A549 (cell line): ENCODE data around the gene ZNF358. TPM values are rescaled to one million over a fixed set of nuclear protein-coding genes. Genes with fewer than 3 reads are reported as not detected.
A peak's percentile ranks its signal among the peaks of the same experiment; 100 is the strongest.

ENCODE experiments used
- ATAC-seq, 2 experiments: fragments of 200-7000 bp in 1 of 2; fragments of >200 bp in 1 of 2; cut with Nextera tagmentation in 1 of 2; cut with Tn5 transposase in 1 of 2; 3 replicates each; pipeline versions ENCODE4 v1.8.0 to v1.9.1; 2018 to 2020; ENCODE audit warnings: mild to moderate bottlenecking in 1 of 2, moderate library complexity in 1 of 2
- CTCF ChIA-PET: fragments of 300-600 bp; sonication (Branson Sonifier 250); formaldehyde crosslinking; extraction: SDS; loops from one replicate; lab custom pipeline; 2021; ENCODE audit warnings: antibody characterized with exemption, inconsistent platforms; lab: Yijun Ruan, JAX
- POLR2A ChIA-PET: fragments of 350-600 bp; formaldehyde crosslinking; extraction: SDS; loops from one replicate; lab custom pipeline; 2021; ENCODE audit warnings: antibody characterized with exemption, inconsistent platforms; lab: Yijun Ruan, JAX
- DNase-seq, 2 experiments: peaks; one replicate each; pipeline versions ENCODE4 v3.0.0 to v3.0.0-alpha.2; 2011 to 2016; ENCODE audit warnings: low read depth in 1 of 2, low spot score in 1 of 2
- FAIRE-seq: peaks from 2 replicates; lab custom pipeline; 2011; peaks lifted over from hg19 to GRCh38; lab: Jason Lieb, UNC
- H3K27ac ChIP-seq, 2 experiments: fragments of >200 bp; sonication (Bioruptor Twin); formaldehyde crosslinking; 3 replicates each; pipeline ENCODE4 v1.5.1; 2016 to 2017
- H3K4me1 ChIP-seq: fragments of >200 bp; sonication (Bioruptor Twin); formaldehyde crosslinking; 3 replicates; pipeline ENCODE4 v1.6.1; 2016
- H3K4me2 ChIP-seq: fragments of >200 bp; sonication (Bioruptor Twin); formaldehyde crosslinking; 3 replicates; pipeline ENCODE4 v1.6.1; 2016
- H3K4me3 ChIP-seq: fragments of >200 bp; sonication (Bioruptor Twin); formaldehyde crosslinking; 3 replicates; pipeline ENCODE4 v1.5.1; 2016
- H3K9me3 ChIP-seq: fragments of >200 bp; sonication (Bioruptor Twin); formaldehyde crosslinking; 3 replicates; pipeline ENCODE4 v1.6.1; 2016
- ATOH8 ChIP-seq: fragments of 250-450 bp; sonication (Bioruptor Pico); IDR thresholded peaks from 2 replicates; pipeline ENCODE4 v1.5.0; 2020; ENCODE audit warnings: low read depth, mild to moderate bottlenecking, moderate library complexity
- BCL3 ChIP-seq: fragments of >200 bp; sonication (Bioruptor Twin); formaldehyde crosslinking; IDR thresholded peaks from 3 replicates; pipeline ENCODE4 v1.6.1; 2016
- ESRRA ChIP-seq: fragments of 150-350 bp; IDR thresholded peaks from 2 replicates; pipeline ENCODE4 v1.6.1; 2014; ENCODE audit warnings: mild to moderate bottlenecking, low read length, borderline replicate concordance
- JUN ChIP-seq, 2 experiments: fragments of >200 bp; sonication (Bioruptor Twin); formaldehyde crosslinking; IDR thresholded peaks; 2 replicates in 1 of 2; 3 replicates in 1 of 2; pipeline ENCODE4 v1.6.1; 2016 to 2017
- PBX3 ChIP-seq: IDR thresholded peaks from 2 replicates; pipeline ENCODE4 v1.6.1; 2012
- POLR2A ChIP-seq: IDR thresholded peaks from 2 replicates; pipeline ENCODE4 v1.6.1; 2012; ENCODE audit warnings: mild to moderate bottlenecking, low read length
- TP53 ChIP-seq: fragments of 250-450 bp; sonication (Bioruptor Pico); IDR thresholded peaks from 2 replicates; pipeline ENCODE4 v1.5.0; 2021; ENCODE audit warnings: mild to moderate bottlenecking, moderate library complexity
- ZFP36 ChIP-seq: fragments of 450-650 bp; IDR thresholded peaks from 2 replicates; pipeline ENCODE4 v1.6.1; 2014; ENCODE audit warnings: borderline replicate concordance; ENCODE audit not compliant: partially characterized antibody
- WGBS: methylation state at CpG from one replicate; pipeline ENCODE4 v1.1.6; 2017; ENCODE audit errors: missing lambda C conversion rate; 5-methylcytosine and 5-hydroxymethylcytosine counted together
- polyA plus RNA-seq, 4 experiments: library from polyadenylated mRNA; depleted of rRNA in 3 of 4; stranded (reverse); fragments of >200 nt; fragmentation: RNase III in 1 of 4; extraction: RNeasy Plus Mini Kit Qiagen cat#74134 plus additional on column Dnase treatment in 1 of 4; gene quantifications; 2 replicates in 3 of 4; 3 replicates in 1 of 4; pipeline ENCODE4 v1.2.3, GENCODE V29; 2011 to 2017

ZNF358 gene
- polyA plus RNA-seq, 2 of the 4 experiments (the other 2 are of a cell fraction), result 9.5 to 14.0 TPM

GRCh38 chr19:7528522-7529245 lies 12.8 kb downstream of the ZNF358 start:
- Histone ChIP-seq H3K9me3 (no peaks in the 10 kb centered on the region), H3K4me2 (no peak overlapping the region), H3K4me3 (no peak overlapping the region), H3K27ac (no peak overlapping the region), H3K4me1 (peaks cover 6% of the 10 kb centered on the region; the same call in 2 of the 3 replicates)
- ChIA-PET CTCF (no interaction called here), POLR2A (no interaction called here)
- DNase-seq (no peak), FAIRE-seq (no peak), ATAC-seq (no peak)
- 90% methylated on average over 24 of the region's 32 CpGs for WGBS
- no peak for TF ChIP-seq PBX3
- TF ChIP-seq TP53 (CRISPR knock-in tag), result no peak
- TF ChIP-seq, all 56 proteins: peak for 0

- H3K9me3 ChIP-seq, result no peaks in the 10 kb centered on the region
Observed at GRCh38 chr19:7529246-7529600, 13.3 kb downstream of the ZNF358 start.

GRCh38 chr19:7529610-7530490 lies 13.9 kb downstream of the ZNF358 start:
- Histone ChIP-seq H3K4me2 (no peak overlapping the region), H3K4me1 (peaks cover 6% of the 10 kb centered on the region; the same call in 2 of the 3 replicates), H3K9me3 (no peaks in the 10 kb centered on the region), H3K4me3 (no peak overlapping the region), H3K27ac (no peak overlapping the region)
- FAIRE-seq (no peak), DNase-seq (no peak), ATAC-seq (no peak)
- TF ChIP-seq POLR2A (no peak), ESRRA (0 out of 2 replicates have a peak, but pooled peaks have one; percentile 42), BCL3 (no peak)
- ChIA-PET CTCF (interaction anchor here (0.5 to 1.2 kb wide), 2 partner anchors 20 to 21 kb away, joined by 3 to 6 read pairs; no protein-coding TSS in a partner anchor), POLR2A (no interaction called here)
- 91% methylated on average over 19 of the region's 33 CpGs for WGBS

More at GRCh38 chr19:7529246-7529600, 13.3 kb downstream of the ZNF358 start:
- TF ChIP-seq ATOH8 (CRISPR knock-in tag) (no peak), JUN (IDR thresholded peaks at IDR 0.05) (no peak)
- FAIRE-seq, result no peak
- Histone ChIP-seq H3K4me1 (peaks cover 6% of the 10 kb centered on the region; the same call in 2 of the 3 replicates), H3K27ac (no peak overlapping the region), H3K4me3 (no peak overlapping the region), H3K4me2 (no peak overlapping the region)
- 83% methylated on average over 6 of the region's 15 CpGs for WGBS
- ChIA-PET POLR2A (no interaction called here), CTCF (no interaction called here)
- no peak for ATAC-seq
- DNase-seq, result no peak

GRCh38 chr19:7533281-7533885 lies 17.5 kb downstream of the ZNF358 start:
- Histone ChIP-seq H3K27ac (peak overlapping the region; percentile 91 to 95), H3K4me3 (peak overlapping the region; percentile 89), H3K9me3 (no peaks in the 10 kb centered on the region), H3K4me1 (peaks cover 11% of the 10 kb centered on the region; the same call in 2 of the 3 replicates), H3K4me2 (peak overlapping the region; percentile 84)
- POLR2A ChIA-PET, result interaction anchor here (1.0 to 3.0 kb wide), 2 partner anchors 11 to 27 kb away, joined by 3 to 11 read pairs; partner anchors contain the start of gene MCOLN1
- ATAC-seq (peak in 1 of 2 experiments; percentile 44; a peak in 3 of 6 replicates), DNase-seq (peak in 1 of 2 experiments; percentile 66), FAIRE-seq (no peak)
- TF ChIP-seq POLR2A (peak; percentile 4; the same call in 1 of the 2 replicates), ZFP36 (no peak)
- CTCF ChIA-PET, result no interaction called here
- WGBS, result 40% methylated on average over 6 of the region's 30 CpGs
